GM21825 (cell line): ENCODE measurements around the gene CCDC107.
"Not testable (repeated sequence)": the region's sequence is repeated elsewhere in the genome, so short reads cannot be mapped to it uniquely, and the experiment has no call there.

Experiments used
- ATAC-seq: cut with Tn5 transposase; IDR thresholded peaks from one replicate; pipeline ENCODE4 v1.9.1; 2021; ENCODE audit warnings: mild to moderate bottlenecking, moderate library complexity; ENCODE audit not compliant: unreplicated experiment

Gene CCDC107, protein sequence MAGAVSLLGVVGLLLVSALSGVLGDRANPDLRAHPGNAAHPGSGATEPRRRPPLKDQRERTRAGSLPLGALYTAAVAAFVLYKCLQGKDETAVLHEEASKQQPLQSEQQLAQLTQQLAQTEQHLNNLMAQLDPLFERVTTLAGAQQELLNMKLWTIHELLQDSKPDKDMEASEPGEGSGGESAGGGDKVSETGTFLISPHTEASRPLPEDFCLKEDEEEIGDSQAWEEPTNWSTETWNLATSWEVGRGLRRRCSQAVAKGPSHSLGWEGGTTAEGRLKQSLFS

DNA sequence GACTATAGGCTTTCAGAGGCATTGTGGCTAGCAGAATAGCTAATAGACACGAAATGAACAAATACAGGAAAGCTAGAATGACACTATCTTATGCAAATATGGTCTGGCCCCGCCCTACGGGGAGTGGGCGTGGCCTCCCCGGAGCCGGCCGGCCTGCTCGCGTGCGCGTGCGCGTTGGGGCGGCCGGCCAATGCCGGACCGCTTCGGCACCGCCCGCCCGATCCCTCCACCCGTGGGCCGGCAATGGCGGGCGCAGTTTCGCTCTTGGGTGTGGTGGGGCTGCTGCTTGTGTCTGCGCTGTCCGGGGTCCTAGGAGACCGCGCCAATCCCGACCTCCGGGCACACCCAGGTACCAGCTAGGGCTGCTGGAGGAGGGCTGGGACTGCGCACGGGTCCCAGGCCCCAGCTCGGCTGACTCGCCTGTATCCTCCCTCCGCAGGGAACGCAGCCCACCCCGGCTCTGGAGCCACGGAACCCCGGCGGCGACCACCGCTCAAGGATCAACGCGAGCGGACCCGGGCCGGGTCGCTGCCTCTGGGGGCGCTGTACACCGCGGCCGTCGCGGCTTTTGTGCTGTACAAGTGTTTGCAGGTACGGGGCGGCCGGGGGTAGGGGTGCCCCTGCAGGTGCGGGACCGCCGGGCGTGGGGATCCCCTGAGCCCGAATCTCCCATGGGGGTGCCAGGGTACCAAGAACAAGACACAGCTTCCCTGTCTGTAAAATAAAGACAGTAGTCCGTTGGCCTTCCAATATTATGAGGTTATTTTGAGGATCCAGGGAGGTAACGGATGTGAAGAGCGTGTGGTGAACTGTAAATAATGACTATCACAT lies at the start of gene CCDC107:
TSS of gene CCDC107 (plus strand) at position 156 of the 831 bp plus-strand sequence. CDS start at position 244, 88 bp downstream.
- peak; percentile 48 for ATAC-seq

DNA sequence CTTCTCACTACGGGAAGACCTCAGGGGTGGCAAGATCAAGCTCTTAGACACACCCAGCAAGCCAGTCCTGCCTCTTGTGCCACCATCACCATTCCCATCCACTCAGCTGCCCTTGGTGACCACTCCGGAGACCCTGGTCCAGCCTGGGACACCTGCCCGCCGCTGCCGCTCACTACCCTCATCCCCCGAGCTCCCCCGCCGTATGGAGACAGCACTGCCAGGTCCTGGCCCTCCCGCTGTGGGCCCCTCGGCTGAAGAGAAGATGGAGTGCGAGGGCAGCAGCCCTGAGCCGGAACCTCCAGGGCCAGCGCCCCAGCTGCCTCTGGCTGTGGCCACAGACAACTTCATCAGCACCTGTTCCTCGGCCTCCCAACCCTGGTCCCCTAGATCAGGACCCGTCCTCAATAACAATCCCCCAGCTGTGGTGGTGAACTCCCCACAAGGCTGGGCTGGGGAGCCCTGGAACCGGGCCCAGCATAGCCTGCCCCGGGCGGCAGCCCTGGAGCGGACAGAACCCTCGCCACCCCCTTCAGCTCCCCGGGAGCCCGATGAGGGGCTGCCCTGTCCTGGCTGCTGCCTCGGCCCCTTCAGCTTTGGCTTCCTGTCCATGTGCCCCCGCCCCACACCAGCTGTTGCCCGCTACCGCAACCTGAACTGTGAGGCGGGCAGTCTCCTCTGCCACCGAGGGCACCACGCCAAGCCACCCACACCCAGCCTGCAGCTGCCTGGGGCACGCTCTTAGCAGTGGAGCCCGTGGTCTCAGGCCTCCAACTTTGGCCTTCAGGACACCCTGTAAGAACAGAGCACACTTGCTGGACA lies 48.9 kb upstream of the CCDC107 start:
- no peak for ATAC-seq

DNA sequence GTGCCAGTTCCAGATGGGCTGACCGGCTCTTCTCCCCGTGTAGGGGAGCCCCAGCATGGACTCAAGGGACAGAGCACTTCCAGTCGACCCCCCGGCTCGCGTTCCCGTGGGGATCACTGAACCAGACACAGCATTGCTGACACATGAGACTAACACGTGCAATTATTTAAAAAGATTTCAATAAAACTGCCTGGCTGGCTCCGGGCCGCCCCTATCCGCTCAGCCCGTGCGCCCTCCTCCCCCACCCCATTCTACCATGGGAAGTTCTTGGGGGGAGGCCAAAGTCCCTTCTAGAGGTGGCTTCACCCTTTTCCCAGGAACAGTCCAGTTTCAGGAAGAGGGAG lies 48.3 kb upstream of the CCDC107 start:
- no peak for ATAC-seq

DNA sequence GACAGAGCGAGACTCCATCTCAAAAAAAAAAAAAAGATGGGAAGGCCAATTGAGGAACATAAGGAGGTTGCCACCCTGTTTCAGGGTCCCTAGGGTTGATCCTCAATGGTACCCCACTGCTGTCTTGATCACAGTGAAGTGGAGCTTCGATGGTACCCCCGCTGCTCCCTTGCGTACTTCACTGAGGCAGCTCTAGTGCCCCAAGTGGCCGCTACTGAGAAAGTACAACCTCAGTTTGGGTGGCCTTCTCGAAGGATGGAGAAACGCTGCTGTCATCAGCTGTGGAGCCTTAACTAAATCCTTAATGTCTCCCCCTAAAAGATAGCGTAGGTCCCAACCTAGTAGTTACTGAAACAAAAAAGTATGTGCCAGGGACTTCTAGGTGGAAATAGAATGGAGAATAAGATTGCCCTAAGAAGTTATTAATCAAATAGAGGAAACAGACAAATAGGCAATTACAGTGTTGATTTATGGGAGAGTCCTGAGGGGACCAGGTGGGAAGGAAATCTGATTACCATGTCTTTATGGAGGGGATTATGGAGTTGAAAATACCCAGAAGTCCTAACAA lies 46.8 kb upstream of the CCDC107 start:
- no peak for ATAC-seq

DNA sequence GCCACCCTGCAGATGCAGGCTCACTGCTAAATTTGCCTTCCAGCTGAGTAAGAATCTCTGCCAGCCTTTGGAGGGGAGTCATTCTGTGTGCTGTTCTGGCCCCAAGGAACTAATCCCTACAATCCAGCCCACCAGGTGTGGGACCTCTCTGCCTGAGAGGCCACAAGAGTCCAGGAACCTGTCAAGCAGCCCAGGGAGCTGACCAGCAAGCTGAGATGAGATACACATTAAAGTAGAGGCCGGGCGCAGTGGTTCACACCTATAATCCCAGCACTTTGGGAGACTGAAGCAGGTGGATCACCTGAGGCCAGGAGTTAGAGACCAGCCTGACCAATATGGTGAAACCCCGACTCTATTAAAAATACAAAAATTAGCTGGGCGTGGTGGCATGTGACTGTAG lies 46.0 kb upstream of the CCDC107 start:
- not testable (repeated sequence) for ATAC-seq

DNA sequence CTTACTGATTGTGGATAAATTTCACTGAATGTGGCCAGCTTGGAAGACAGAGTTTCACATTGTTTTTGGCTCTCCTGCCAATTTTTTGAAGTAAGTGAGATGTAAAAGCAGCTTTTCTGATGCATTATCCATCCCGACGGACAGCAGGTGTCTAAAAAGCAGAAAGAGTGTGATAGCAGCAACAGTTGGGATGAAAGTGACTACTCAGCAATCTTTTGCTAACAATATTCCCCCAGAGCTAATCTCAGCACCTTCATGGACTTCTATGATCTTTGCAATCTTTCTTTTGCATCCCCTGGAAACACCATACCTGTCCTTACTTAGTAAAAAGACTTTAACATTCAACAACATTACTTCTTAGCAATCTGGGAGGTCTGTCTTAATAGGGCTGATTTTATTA lies 45.2 kb upstream of the CCDC107 start:
- ATAC-seq, result no peak

DNA sequence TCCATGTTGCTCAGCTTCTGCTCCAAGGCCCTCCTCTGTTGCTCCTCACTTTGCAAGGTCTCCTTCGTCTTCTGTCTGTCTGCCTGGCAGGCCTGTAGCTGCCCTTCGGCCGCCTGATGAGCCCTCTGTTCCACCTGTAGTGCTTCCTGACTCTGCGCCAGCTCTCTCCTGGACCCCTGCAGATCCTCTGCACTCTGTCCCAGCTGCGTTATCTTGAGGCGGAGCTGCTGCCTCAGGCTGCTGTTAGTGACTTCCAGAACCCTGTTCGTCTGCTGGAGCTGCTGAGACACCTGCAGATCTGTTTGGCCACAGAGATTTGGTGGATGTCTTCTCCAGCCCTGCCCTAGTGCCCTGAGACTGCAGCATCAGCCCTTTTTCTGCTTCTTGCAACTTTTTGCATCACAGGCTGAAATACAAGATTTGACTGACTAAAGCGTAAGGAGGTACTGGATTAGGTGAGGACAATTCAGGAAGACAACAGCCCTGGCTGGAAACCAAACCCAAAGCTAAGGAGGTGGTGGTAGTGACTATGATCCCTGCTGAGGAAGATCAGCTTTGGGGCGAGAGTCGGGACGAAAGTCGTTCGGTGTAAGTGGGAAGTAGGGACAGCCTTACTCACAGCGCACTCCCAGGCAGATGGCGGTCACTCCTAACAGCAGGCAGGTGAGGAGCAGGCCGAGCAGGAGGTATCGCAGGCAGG lies 42.0 kb upstream of the CCDC107 start:
- ATAC-seq, result no peak

DNA sequence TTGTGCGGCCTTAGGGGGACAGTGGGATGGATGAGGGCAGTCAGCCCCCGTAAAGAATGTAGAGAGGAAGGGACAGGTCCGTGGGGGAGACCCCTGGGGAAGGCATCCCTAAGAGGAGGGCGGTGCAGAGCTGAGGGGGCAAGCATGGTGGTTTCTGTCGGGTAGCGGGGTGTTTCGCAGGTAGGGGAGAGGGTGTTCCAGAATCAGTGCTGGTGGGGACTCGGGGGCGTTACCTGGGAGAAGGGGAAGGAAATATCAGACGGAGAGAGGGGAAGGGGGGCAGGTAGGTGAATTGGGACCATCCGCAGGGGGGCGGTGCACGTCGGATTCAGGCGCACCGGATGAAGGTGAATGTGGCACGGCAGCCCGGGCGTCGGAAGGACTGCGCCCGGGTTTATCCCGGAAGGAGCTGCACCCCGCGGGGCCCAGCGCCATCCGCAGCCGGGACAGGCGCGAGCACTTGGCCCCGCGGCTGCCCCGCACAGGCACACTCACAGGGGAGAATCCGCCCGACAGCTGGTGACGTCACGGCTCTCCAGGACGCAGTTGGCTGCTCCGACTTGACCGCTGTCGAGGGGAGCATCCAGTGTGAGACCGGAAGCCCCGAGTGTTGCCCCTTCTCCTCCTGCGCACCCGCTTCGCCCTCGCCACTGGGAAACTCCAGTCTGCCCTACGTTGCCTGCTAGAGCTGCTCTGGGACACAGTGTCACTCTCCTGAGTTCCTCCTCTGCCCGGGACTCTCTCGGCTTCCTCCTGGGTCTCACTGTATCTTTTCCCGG lies 41.2 kb upstream of the CCDC107 start:
- no peak for ATAC-seq

DNA sequence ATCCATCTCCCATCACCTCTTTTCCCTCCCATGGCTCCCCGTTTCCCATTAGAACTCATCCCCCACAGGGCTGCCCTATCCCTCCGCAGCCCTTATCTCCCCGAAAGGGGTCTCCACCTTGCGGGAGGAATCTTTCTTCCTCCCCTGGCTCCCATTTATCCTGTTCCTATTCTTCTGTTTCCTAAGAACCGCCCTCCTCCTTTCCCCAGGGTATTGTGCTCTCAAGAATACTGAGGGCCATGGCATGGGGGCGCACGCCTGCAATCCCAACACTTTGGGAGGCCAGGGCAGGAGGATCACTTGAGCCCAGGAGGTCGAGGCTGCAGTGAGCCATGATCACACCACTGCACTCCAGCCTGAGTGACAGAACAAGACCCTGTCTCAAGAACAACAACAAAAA lies 40.5 kb upstream of the CCDC107 start:
- ATAC-seq, result no peak

DNA sequence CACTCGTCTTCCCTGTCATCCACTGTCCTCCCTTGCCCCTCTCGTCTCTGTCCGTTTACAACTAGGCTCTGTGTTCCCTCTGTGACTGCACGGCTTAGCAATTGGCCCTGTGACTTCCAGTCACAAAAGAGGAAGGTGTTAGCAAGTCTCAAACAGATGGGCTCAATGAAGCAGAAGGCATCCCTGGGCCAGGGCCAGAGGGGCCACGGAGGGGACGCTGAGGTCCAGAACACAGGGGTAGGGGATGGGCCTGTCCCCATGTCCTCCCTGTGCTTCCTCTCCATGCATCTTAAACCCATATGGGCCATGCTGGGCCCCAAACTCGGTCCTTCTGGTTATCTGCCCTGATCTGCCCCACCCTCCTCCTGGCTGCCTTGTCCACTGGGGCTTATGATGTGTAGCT lies 39.8 kb upstream of the CCDC107 start, which contains the start of gene CD72:
TSS of gene CD72 (minus strand) at position 89 of the 403 bp plus-strand sequence. CDS start 110 bp downstream, outside the sequence.
- ATAC-seq, result no peak

DNA sequence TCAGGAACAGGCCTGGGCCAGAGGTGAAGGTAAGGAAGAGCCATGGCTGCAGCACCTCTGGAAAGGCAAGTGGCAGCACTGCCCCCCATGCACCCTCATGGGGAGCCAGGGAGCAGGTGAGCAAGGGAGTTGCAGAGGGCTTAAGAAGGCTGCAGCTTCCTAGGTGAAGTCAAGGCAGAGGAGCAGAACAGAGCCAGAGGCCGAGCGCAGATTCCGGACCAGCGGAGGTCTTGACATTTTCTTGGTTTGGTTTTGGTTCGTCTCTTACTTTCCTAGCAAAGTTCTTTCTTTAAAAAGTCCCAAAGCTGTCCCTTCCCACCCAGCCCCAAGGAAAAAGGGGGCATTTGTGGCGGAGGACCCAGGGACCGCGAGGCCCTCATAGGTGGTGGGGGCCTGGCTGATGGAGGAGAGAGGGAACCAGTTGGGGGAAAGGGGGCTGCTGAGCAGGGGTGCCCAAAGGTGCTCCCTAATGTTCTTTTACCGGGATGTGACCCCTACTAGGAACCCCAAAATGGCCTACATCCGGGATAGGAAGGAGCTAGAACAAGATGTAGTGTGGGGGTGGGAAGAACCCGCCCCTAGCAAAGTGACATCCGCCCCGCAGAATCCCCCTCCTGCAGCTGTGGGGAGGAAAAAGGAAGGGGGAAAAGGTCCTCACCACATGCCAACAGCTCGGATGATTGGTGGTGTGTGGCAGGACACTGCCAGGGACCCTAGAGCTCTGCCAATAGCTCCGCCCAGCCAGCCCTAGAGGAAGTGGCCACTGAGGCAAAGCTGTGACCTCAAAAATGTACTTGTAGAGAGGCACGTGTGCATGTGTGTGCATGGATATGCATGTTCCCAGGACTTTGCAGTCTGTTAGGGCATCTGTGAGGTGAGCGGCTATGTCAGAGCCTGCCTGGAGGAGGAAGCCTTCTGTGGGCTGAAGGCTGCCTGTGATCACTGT lies 39.0 kb upstream of the CCDC107 start:
- peak; percentile 59 for ATAC-seq

DNA sequence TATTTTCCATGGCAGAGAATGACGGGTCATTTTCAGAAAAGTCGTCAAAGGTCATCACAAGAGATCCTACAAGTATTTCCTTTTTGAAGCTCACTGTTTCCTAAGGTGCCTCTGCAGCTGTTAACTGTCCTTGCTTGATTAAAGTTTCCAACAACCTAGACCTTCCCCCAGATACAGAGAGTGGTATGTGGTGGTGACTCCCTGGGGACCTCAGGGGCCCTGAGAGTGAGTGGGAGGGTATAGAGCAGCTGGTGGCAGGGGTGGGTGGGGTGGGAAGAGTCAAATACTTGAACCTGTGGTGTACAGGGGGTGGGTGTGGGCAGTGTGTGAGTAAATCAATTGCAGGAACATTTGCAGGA lies 38.3 kb upstream of the CCDC107 start:
- ATAC-seq, result peak; percentile 37

DNA sequence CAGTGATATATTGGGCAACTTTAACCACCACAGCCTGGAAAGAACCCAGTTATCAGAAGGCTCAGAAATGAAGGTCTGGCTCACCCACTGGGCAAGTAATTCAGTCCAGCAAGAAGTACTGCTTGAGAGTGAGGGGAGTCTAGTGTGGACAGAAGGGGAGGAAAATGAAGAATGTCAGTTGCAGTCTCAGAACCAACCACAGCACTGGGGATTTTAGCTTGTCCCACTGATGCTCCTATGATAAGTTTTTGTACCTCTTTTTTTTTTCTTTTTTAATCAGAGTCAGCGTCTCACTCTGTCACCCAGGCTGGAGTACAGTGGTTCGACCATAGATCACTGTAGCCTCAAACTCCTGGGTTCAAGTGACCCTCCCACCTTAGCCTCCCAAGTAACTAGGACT lies 30.5 kb upstream of the CCDC107 start:
- no peak for ATAC-seq

DNA sequence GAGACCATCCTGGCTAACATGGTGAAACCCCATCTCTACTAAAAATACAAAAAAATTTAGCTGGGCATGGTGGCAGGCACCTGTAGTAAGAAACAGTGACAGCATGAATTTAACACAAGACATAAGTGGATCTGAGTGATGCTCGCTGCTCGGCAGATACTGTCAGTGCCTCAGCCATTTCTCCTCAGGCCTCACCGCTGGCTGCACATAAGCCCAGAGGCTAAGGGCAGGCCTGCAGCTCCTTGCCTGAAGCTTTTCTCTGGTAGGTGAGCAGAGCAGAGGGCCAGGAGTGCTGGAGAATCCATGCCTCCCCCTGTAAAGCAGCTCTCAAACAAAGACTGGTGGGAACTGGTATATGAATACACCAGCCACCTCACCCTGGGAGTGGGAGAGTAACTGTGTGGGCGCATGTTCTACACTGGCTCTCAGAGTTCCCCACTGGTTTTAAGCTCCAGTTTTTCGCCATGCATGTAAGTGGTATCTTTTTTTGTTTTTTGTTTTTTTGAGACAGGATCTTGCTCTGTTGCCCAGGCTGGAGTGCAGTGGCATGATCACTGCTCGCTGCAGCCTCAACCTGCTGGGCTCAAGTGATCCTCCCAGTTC lies 29.6 kb upstream of the CCDC107 start:
- no peak for ATAC-seq

DNA sequence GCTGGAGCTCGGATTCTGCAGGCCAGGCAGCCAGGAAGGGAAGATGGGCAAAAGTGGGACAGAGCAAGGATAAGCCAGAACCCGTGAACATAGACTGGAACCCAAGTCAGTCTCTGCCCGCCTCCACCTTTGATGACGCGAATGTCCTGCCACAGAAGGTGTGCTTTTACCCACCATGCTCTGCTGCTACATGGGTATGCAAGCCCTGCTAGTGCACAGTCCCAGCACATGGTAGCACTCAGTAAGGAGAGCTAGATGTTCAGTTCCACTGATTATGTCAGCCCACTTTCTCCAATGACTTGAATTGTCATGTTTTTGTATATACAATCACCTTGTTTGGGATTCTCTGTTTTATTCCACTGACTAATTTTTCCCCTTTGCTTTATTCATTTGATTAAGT lies 28.5 kb upstream of the CCDC107 start:
- no peak for ATAC-seq

DNA sequence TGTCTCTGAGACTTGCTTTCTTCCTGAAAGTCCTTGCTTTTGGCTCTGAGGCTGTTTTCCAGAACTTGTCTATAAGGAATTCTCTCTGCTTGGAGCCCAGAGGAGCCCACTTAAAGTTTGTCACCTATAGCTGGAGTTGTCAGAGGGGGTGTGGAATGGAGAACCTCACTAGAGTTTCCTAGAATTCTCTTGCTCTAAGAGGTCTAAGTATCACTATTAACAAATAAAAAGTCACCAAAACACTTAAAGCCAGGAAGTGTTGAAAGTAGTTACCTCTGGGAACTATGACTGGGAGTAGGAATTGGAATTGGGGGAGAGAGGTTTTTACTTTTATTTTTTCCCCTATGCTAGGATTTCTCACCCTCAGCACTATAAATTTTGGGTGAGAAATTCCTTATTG lies 22.4 kb upstream of the CCDC107 start:
- ATAC-seq, result no peak

DNA sequence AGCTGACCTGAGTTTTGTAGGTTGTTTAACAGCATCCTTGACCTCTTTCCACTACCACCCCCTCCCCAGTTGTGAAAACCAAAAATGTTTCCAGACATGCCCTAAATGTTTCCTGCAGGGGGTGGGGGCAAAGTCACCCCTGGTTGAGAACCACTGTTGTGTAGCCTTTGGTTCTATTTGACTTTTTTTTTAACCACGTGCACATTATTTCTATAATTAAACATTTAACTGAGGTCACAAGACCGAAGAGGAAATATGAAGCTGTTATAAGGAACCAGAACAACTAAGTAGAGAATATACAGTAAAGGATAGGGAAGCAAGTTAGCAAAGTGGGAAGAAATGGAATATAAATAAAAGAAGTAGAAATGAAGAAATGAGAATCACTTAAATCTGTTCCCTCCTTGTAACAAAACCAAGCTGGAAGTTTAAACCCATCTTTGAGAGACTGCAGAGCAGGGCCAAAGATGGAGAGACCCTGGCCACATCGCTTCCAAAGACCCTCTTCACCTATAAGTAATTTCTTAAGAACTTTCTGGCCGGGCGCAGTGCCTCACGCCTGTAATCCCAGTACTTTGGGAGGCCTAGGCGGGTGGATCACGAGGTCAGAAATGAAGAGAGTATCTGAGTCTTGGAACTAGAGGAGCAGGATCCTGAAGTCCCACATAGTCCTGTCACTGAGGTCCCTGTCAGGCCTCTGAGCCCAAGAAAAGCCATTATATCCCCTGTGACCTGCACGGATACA lies 21.8 kb upstream of the CCDC107 start:
- ATAC-seq, result no peak

DNA sequence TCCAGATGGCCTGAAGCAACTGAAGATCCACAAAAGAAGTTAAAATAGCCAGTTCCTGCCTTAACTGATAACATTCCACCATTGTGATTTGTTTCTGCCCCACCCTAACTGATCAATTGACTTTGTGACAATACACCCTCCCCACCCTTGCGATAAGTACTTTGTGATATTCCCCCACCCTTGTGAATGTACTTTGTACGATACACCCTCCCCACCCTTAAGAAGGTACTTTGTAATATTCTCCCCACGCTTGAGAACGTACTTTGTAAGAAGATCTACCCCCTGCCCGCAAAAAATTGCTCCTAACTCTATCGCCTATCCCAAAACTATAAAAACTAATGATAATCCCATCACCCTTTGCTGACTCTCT lies 21.2 kb upstream of the CCDC107 start:
- ATAC-seq, result not testable (repeated sequence)
